GM23338 (cell line): ENCODE data around the gene RAC3. TPM values are rescaled to one million over a fixed set of nuclear protein-coding genes. Genes with fewer than 3 reads are reported as not detected.

Source experiments
- ATAC-seq: fragments of 200-7000 bp; cut with Tn5 transposase; 3 replicates; pipeline ENCODE4 v1.9.1; 2020
- DNase-seq: peaks from one replicate; pipeline ENCODE4 v3.0.0-alpha.2; 2015; ENCODE audit warnings: low spot score
- H2AFZ ChIP-seq: fragments of 200-600 bp; sonication (generic); 2 replicates; pipeline ENCODE4 v1.8.0; 2016; ENCODE audit warnings: antibody characterized with exemption, mild to moderate bottlenecking, moderate library complexity
- H3F3A ChIP-seq: fragments of 200-600 bp; sonication (generic); replicated peaks from 2 replicates; pipeline ENCODE4 v1.8.0; 2017; ENCODE audit warnings: antibody characterized with exemption, mixed run types, low read depth
- H3K27ac ChIP-seq: fragments of 200-600 bp; sonication (generic); 2 replicates; pipeline ENCODE4 v1.6.1; 2016; ENCODE audit warnings: low read depth
- H3K27me3 ChIP-seq: fragments of 200-600 bp; sonication (generic); 2 replicates; pipeline ENCODE4 v1.8.0; 2016; ENCODE audit warnings: mild to moderate bottlenecking, mixed run types, moderate library complexity; ENCODE audit not compliant: insufficient read depth
- H3K36me3 ChIP-seq: fragments of 200-600 bp; sonication (generic); 2 replicates; pipeline ENCODE4 v1.8.0; 2016; ENCODE audit warnings: mild to moderate bottlenecking; ENCODE audit not compliant: insufficient read depth
- H3K4me1 ChIP-seq: fragments of 200-600 bp; sonication (generic); 2 replicates; pipeline ENCODE4 v1.8.0; 2016; ENCODE audit warnings: mild to moderate bottlenecking, moderate library complexity; ENCODE audit not compliant: insufficient read depth
- H3K4me2 ChIP-seq: fragments of 200-600 bp; sonication (generic); 2 replicates; pipeline ENCODE4 v1.7.1; 2017; ENCODE audit warnings: mixed run types
- H3K4me3 ChIP-seq: fragments of 200-600 bp; sonication (generic); 2 replicates; pipeline ENCODE4 v1.6.1; 2016; ENCODE audit warnings: mixed run types
- H3K79me2 ChIP-seq: fragments of 200-600 bp; sonication (generic); replicated peaks from 2 replicates; pipeline ENCODE4 v1.8.0; 2017; ENCODE audit warnings: mild to moderate bottlenecking; ENCODE audit not compliant: insufficient read depth
- H3K9me2 ChIP-seq: fragments of 200-600 bp; sonication (generic); 2 replicates; pipeline ENCODE4 v1.8.0; 2017; ENCODE audit not compliant: insufficient read depth
- H4K20me1 ChIP-seq: fragments of 200-600 bp; sonication (generic); replicated peaks from 2 replicates; pipeline ENCODE4 v1.8.0; 2017; ENCODE audit warnings: mild to moderate bottlenecking; ENCODE audit not compliant: insufficient read depth
- H3K27ac Mint-ChIP-seq: 2 replicates; pipeline ENCODE4 v1.8.0; 2020; ENCODE audit warnings: inconsistent platforms, mild to moderate bottlenecking, moderate library complexity, mixed read lengths
- H3K27me3 Mint-ChIP-seq: 3 replicates; pipeline ENCODE4 v1.8.0; 2022; ENCODE audit warnings: low read depth, mild to moderate bottlenecking, moderate library complexity, mixed read lengths, inconsistent platforms; ENCODE audit not compliant: insufficient read depth, poor library complexity
- H3K36me3 Mint-ChIP-seq: 3 replicates; pipeline ENCODE4 v1.8.0; 2021; ENCODE audit warnings: low read depth, mild to moderate bottlenecking, inconsistent platforms, moderate library complexity, mixed read lengths
- H3K4me1 Mint-ChIP-seq: 3 replicates; pipeline ENCODE4 v1.8.0; 2020; ENCODE audit warnings: mild to moderate bottlenecking, inconsistent platforms, mixed read lengths
- H3K4me3 Mint-ChIP-seq: 3 replicates; pipeline ENCODE4 v1.8.0; 2021; ENCODE audit warnings: moderate library complexity, mild to moderate bottlenecking, inconsistent platforms, mixed read lengths
- H3K9me3 Mint-ChIP-seq: 3 replicates; pipeline ENCODE4 v1.8.0; 2020; ENCODE audit warnings: moderate library complexity, mild to moderate bottlenecking, inconsistent platforms, mixed read lengths
- JUNB ChIP-seq: IDR thresholded peaks from one replicate; pipeline ENCODE4 v1.6.1; 2016; ENCODE audit warnings: antibody characterized with exemption; ENCODE audit not compliant: unreplicated experiment
- POLR2AphosphoS5 ChIP-seq: IDR thresholded peaks from 2 replicates; pipeline ENCODE4 v1.6.1; 2016; ENCODE audit warnings: antibody characterized with exemption, low read depth
- STAT1 ChIP-seq: IDR thresholded peaks from one replicate; pipeline ENCODE4 v1.6.1; 2016; ENCODE audit warnings: antibody characterized with exemption; ENCODE audit not compliant: unreplicated experiment
- ZNF114 ChIP-seq: fragments of 250-450 bp; sonication (Bioruptor Pico); IDR thresholded peaks from 2 replicates; pipeline ENCODE4 v1.5.0; 2020; ENCODE audit warnings: mild to moderate bottlenecking, moderate library complexity
- ZNF331 ChIP-seq: fragments of 250-450 bp; sonication (Bioruptor Pico); IDR thresholded peaks from 2 replicates; pipeline ENCODE4 v1.5.0; 2020; ENCODE audit warnings: low read depth, mild to moderate bottlenecking, moderate library complexity
- polyA plus RNA-seq: library from polyadenylated mRNA; unstranded; fragments of >200 nt; fragmentation: Nextera tagmentation; extraction: Ambion mirVana; gene quantifications from 2 replicates; pipeline ENCODE4 v1.2.1, GENCODE V29; 2016
- total RNA-seq: library from RNA; depleted of rRNA; stranded (reverse); fragments of >200 nt; shearing (Covaris generic); gene quantifications from 2 replicates; pipeline ENCODE4 v1.2.3, GENCODE V29; 2014
- TF ChIP-seq, protein P1 (sequence below): fragments of 250-450 bp; sonication (Bioruptor Pico); IDR thresholded peaks from 2 replicates; pipeline ENCODE4 v1.5.0; 2020; ENCODE audit warnings: mild to moderate bottlenecking, moderate library complexity

RAC3 gene
- total and polyA plus RNA-seq, 2 experiments from 2014 or later, result 31.5 to 293 TPM

DNA sequence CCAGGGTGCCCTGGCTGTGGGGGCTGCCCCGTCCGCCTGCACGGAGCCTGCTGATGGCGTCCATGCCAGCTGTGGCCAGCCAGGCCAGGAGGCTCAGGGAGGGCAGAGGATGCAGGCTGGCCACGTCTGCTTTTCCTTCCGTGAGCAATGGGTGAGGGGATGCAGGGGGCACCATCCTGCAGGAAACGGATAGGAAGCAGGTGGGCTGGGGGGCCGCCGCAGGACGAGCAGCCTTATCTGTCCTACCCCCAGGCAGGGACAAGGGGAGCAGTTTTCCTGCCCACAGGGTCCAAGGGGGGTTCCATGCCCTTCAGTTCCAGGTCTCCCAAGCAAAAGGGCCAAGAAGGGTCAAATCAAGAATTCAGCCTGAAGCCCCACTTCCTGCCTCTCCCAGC, 27.4 kb downstream of the RAC3 start (continued):
- TF ChIP-seq, protein P1, sequence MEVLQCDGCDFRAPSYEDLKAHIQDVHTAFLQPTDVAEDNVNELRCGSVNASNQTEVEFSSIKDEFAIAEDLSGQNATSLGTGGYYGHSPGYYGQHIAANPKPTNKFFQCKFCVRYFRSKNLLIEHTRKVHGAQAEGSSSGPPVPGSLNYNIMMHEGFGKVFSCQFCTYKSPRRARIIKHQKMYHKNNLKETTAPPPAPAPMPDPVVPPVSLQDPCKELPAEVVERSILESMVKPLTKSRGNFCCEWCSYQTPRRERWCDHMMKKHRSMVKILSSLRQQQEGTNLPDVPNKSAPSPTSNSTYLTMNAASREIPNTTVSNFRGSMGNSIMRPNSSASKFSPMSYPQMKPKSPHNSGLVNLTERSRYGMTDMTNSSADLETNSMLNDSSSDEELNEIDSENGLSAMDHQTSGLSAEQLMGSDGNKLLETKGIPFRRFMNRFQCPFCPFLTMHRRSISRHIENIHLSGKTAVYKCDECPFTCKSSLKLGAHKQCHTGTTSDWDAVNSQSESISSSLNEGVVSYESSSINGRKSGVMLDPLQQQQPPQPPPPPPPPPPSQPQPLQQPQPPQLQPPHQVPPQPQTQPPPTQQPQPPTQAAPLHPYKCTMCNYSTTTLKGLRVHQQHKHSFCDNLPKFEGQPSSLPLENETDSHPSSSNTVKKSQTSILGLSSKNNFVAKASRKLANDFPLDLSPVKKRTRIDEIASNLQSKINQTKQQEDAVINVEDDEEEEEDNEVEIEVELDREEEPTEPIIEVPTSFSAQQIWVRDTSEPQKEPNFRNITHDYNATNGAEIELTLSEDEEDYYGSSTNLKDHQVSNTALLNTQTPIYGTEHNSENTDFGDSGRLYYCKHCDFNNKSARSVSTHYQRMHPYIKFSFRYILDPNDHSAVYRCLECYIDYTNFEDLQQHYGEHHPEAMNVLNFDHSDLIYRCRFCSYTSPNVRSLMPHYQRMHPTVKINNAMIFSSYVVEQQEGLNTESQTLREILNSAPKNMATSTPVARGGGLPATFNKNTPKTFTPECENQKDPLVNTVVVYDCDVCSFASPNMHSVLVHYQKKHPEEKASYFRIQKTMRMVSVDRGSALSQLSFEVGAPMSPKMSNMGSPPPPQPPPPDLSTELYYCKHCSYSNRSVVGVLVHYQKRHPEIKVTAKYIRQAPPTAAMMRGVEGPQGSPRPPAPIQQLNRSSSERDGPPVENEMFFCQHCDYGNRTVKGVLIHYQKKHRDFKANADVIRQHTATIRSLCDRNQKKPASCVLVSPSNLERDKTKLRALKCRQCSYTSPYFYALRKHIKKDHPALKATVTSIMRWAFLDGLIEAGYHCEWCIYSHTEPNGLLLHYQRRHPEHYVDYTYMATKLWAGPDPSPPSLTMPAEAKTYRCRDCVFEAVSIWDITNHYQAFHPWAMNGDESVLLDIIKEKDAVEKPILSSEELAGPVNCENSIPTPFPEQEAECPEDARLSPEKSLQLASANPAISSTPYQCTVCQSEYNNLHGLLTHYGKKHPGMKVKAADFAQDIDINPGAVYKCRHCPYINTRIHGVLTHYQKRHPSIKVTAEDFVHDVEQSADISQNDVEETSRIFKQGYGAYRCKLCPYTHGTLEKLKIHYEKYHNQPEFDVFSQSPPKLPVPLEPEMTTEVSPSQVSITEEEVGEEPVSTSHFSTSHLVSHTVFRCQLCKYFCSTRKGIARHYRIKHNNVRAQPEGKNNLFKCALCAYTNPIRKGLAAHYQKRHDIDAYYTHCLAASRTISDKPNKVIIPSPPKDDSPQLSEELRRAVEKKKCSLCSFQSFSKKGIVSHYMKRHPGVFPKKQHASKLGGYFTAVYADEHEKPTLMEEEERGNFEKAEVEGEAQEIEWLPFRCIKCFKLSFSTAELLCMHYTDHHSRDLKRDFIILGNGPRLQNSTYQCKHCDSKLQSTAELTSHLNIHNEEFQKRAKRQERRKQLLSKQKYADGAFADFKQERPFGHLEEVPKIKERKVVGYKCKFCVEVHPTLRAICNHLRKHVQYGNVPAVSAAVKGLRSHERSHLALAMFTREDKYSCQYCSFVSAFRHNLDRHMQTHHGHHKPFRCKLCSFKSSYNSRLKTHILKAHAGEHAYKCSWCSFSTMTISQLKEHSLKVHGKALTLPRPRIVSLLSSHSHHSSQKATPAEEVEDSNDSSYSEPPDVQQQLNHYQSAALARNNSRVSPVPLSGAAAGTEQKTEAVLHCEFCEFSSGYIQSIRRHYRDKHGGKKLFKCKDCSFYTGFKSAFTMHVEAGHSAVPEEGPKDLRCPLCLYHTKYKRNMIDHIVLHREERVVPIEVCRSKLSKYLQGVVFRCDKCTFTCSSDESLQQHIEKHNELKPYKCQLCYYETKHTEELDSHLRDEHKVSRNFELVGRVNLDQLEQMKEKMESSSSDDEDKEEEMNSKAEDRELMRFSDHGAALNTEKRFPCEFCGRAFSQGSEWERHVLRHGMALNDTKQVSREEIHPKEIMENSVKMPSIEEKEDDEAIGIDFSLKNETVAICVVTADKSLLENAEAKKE (CRISPR knock-in tag), result no peak
- TF ChIP-seq POLR2AphosphoS5, result no peak
- no peak for TF ChIP-seq STAT1
- no peak for TF ChIP-seq ZNF114
- no peak for TF ChIP-seq JUNB
- TF ChIP-seq ZNF331 (CRISPR knock-in tag), result no peak

DNA sequence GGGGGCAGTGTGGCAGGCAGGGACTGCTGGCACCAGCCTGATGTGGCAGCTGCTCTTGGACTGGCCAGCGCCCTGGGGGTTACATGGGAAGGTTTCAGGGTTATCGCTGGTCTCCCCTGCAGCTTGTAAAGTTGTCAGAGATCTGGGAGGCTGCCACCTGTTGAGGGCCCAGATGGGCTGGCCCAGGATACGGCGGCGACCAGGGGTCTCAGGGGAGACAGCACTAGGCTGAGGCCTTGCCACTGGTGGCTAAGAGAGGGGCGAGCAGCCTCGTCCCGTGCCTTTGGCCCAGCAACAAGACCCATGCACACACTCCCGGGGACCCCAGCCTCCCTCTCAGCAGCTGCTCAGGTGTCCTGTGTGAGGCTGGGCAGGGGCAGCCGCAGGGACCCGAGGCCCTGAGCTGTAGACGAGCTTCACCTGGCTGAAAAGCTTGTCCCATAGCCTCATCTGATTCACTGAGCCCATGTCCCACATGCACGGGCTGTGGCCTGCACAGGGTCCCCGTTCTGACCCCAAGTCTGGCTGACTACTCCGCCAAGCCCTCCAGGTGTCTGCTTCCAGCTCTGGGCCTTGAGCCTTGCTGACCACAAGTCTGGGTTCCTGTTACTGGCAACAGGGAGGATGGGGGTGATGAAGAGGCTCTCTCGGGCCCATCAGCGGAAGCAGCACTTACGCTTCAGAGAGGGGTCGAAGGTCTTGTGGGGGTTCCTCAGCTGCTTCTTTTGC, 28.0 kb downstream of the RAC3 start:
- Histone ChIP-seq H2AFZ (no peak overlapping the region), H3F3A (peaks cover 3% of the 10 kb centered on the region; the same call in 1 of the 2 replicates), H3K79me2 (no peaks in the 10 kb centered on the region), H3K27ac (no peak overlapping the region), H3K27me3 (no peaks in the 10 kb centered on the region), H4K20me1 (no peaks in the 10 kb centered on the region), H3K4me1 (no peaks in the 10 kb centered on the region), H3K9me2 (no peaks in the 10 kb centered on the region), H3K4me3 (no peak overlapping the region), H3K36me3 (peaks cover 4% of the 10 kb centered on the region; the same call in 1 of the 2 replicates), H3K4me2 (no peak overlapping the region)
- peaks cover 22% of the 10 kb centered on the region for H3K36me3 Mint-ChIP-seq
- no peaks in the 10 kb centered on the region for H3K4me1 Mint-ChIP-seq
- ATAC-seq, result no peak
- H3K27ac Mint-ChIP-seq, result no peak overlapping the region
- no peak overlapping the region for H3K4me3 Mint-ChIP-seq
- no peaks in the 10 kb centered on the region for H3K9me3 Mint-ChIP-seq
- peaks cover 10% of the 10 kb centered on the region for H3K27me3 Mint-ChIP-seq
- DNase-seq, result peak; percentile 1
- TF ChIP-seq POLR2AphosphoS5 (0 out of 2 replicates have a peak, but pooled peaks have one; percentile 15), STAT1 (no peak)
